ENCODE measurements around the gene USP24.
A peak's percentile ranks its signal among the peaks of the same experiment; 100 is the strongest.
"Not testable (repeated sequence)": the region's sequence is repeated elsewhere in the genome, so short reads cannot be mapped to it uniquely, and the experiment has no call there.

USP24 gene

DNA sequence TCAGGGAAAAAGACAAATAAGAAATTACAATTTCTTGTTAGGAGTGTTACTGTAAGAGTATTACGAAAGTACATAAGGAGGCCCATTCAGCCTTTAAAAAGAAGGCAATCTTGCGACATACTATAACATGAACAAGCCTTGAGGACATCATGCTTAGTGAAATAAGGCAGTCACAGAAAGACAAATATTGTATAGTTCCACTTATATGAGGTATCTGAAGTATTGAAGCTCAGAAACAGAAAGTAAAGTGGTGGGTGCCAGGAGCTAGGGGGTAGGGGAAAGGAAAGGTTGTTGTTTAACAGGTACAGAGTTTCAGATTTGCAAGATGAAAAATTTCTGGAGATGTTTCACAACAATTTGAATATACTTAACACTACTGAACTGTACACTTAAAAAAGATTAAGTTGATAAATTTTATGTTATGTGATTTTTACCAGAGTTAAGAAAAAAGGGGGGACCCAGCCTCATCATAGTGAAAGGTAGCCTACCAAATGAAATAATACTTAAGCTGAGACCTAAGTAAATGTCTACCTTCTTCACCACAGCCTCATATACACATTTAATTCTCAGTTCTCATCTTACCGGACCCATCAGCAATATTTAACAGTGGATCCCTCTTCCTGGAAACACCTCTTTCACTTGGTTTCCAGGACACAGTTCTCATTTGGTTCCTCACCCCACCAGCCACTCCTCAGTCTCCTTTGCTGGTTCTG lies 19.5 kb downstream of the USP24 start:
- DNase-seq (ENCODE audit: low spot score): no peak

- DNase-seq (ENCODE audit: low spot score): no peak
These were observed 20.3 kb downstream of the USP24 start for GRCh38 chr1:55194851-55195250.

GRCh38 chr1:55192093-55192492 lies 23.1 kb downstream of the USP24 start:
- DNase-seq (ENCODE audit: low spot score): no peak

DNA sequence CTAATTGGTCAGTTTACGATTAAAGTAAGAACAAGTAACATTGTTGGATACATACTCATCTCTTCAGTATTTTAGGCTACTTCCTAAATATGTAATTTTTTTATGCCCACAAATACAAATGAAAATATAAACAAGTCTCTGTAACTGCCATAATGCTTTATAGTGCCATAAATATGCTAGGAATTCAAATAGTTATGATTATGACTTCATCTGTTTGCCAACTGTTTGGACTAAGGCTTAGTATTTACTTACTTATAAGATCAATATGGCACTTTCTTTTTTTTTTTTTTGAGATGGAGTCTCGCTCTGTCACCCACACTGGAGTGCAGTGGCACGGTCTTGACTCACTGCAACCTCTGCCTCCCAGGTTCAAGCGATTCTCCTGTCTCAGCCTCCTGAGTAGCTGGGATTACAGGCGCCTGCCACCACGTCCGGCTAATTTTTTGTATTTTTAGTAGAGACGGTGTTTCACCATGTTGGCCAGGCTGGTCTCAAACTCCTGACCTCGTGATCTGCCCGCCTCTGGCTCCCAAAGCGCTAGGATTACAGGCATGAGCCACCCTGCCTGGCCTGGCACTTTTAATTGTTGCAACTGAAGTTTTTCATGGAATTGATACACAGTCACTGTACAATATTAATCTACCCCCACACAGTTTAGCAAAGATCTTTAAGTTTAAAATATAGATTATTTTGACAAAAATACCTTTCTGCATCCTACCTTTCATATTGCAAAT lies 23.8 kb downstream of the USP24 start:
- not testable (repeated sequence) for DNase-seq (ENCODE audit: low spot score)

DNA sequence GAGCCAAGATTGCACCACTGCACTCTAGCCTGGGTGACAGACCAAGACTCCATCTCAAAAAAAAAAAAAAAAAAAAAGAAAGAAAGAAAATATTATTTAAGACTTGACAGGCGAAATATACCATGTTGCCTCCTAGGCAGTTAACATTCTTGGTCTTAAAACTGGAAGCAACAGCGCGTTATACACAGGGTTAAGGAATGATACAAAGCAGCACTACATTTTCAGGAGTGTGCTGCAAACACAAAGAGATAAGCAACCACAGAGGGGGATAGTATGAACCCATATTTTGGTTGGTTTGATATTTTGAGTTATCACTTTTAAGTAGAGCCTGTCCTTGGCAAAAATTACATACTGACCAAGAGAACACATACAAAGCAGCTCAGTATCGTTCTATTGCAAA lies 25.1 kb downstream of the USP24 start:
- DNase-seq (ENCODE audit: low spot score): no peak

DNA sequence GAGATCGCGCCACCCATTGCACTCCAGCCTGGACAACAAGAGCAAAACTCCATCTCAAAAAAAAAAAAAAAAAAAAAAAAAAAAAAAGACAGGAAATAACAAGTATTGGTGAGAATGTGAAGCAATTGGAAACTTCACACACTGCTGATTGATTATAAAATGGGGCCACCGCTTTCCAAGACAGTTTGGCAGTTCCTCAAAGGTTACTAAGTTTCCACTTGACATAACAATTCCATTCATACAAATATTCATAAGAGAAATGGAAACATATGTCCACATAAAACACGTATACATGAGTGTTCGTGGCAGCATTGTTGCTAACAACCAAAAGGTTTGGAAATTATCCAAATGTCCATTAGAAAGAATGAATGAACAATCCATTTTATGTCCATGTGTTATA lies 26.3 kb downstream of the USP24 start:
- no peak for DNase-seq (ENCODE audit: low spot score)

GRCh38 chr1:55185832-55186231 lies 29.3 kb downstream of the USP24 start:
- no peak for DNase-seq (ENCODE audit: low spot score)

DNA sequence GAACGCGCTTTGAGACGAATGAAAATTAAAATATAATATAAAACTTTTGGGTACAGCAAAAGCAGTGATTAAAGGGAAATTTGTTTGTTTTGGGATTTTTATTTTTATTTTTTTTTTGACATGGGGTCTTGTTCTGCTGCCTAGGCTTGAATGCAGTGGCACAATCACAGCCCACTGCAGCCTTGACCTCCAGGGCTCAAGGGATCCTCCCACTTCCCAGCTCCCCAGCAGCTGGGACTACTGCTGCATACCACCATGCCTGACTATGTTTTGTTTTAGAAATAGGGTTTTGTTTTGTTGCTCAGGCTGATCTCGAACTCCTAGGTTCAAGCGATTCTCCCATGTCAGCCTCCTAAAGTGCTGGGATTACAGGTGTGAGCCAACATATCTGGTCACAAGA lies 30.3 kb downstream of the USP24 start:
- no peak for DNase-seq (ENCODE audit: low spot score)

DNA sequence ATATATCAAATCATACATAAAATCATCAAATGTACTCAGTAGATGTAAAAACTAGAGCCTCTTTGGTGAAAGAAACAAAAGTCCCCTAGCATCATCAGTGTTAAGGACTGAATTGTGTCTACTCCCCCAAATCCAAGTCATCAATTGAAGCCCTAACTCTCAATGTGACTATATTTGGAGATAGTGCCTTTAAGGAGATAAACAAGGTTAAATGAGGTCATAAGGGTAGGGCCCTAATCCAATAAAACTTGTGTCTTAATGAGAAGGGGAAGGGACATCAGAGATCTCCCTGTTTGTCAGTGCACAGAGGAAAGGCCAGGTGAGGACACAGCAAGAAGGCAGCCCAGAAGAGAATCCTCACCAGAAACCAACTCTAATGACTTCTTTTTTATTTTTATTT lies 33.5 kb downstream of the USP24 start:
- DNase-seq (ENCODE audit: low spot score): no peak

DNA sequence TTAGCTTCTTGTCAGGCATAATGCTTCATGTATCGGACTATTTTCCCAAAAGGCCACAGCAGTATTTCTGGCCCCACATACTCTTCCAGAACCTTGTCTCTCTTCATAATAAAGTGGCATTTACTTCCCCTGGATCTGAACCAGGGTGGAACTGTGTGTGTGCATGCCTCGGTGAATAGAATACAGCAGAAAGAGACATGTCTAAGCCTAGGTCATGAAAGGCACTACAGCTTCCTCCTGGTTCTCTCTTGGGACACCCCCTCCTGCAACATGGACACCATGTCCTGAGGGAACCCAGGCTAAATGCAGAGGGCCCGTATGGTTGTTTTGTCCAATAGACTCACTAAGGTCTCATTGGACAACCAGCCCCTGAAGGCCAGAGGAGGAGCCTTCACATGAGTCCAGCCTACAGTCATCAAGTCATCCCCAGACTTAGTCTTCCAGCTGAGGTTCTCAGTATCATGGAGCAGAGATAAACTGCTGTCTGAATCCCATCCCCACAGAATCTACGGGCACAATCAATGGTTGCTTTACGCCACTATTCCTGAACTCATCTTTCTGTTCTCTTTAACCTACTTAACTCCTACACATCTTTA lies 35.0 kb downstream of the USP24 start:
- DNase-seq (ENCODE audit: low spot score): no peak

GRCh38 chr1:55179177-55179835 lies 35.9 kb downstream of the USP24 start:
- no peak for DNase-seq (ENCODE audit: low spot score)

DNA sequence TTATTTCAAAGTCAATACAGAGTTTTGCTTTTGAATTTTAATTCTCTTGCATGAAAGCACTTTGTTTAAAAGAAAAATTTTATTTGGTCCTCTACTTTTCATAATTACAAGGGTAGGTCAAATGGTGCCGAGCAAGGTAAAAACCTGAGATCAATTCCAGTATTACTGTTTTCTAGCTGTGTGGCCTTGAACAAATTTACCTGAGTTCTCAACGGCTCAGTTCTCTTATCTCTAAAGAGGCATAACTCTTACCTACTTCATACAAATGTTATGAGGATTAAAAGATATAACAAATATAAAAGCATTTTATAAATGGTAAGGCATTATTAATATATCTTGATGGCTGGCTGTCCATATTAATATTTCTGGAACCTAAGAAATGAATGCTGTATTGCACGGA lies 42.5 kb downstream of the USP24 start:
- DNase-seq (ENCODE audit: low spot score): no peak

DNA sequence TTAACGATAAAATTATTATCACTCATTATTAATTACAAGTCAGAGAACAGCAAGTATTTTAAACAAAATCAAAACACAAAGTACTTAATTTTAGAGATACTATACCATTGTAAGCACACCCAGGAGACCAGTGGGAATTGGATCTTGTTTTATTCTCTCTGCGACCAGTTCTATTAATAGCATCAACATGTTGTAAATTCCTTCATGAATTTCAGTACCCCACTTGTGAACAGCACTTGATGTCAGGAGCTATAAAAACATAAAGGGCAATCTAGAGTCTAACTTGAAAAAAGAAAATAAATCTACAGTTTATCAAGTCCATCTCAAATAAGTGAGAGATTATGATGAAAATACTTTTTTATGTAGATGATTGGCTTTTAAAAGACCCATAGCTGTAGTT lies 42.9 kb downstream of the USP24 start:
- no peak for DNase-seq (ENCODE audit: low spot score)

- no peak for DNase-seq (ENCODE audit: low spot score)
These were observed 43.5 kb downstream of the USP24 start for GRCh38 chr1:55171694-55172093.

DNA sequence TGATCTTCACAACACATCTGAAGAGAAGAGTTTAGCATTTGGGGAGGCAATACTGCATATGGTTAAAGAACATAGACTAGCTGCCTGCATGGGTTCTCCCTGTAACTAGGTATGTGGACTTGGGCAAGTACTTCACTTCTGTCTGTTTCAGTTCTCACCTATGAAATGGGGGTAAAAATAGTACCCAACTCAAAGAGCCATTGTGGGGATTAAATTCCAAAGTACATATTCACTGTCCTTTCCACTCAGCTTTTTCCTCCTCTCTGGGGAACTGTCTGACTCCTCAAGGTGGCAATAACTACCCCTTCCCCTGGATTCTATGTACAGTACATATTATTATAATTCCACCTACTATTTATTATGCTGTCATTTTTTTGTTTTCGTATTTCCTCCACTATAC lies 44.7 kb downstream of the USP24 start:
- no peak for DNase-seq (ENCODE audit: low spot score)

DNA sequence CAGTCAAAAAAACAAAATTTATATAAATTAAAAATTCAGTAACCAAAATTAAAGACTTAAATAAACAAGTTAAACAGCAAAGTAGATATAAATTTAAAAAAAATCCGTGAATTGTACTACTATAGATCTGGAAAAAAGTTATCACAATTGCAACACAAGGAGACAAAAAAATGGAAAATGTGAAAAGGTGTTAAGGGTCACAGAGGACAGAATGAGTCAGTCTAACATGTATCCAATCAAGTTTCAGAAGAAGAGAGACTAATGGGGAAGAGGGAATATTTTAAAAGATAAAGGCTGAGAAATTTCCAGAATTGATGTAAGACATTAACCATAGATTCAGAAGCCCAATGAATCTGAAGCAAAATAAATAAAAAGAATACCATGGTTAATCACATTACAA lies 46.0 kb downstream of the USP24 start:
- DNase-seq (ENCODE audit: low spot score): no peak

DNA sequence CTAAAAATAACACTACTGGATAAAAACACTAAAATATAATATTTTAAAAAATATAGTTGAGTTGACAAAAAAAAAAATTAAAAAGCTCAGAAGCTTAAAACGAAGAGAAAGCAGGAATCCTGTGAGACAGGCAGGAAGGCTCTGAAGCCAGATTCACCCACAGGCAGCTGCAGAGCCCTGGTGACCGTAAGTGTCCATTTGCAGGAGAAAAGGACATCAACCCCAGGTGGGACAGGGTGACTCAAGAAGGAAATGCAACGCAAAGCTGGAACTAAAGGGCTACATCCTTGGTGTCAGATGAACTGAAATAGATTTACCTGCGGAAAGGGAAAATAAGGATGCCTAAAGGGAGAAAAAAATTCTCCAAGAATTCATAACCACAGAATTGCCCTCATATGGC lies 46.8 kb downstream of the USP24 start:
- no peak for DNase-seq (ENCODE audit: low spot score)

DNA sequence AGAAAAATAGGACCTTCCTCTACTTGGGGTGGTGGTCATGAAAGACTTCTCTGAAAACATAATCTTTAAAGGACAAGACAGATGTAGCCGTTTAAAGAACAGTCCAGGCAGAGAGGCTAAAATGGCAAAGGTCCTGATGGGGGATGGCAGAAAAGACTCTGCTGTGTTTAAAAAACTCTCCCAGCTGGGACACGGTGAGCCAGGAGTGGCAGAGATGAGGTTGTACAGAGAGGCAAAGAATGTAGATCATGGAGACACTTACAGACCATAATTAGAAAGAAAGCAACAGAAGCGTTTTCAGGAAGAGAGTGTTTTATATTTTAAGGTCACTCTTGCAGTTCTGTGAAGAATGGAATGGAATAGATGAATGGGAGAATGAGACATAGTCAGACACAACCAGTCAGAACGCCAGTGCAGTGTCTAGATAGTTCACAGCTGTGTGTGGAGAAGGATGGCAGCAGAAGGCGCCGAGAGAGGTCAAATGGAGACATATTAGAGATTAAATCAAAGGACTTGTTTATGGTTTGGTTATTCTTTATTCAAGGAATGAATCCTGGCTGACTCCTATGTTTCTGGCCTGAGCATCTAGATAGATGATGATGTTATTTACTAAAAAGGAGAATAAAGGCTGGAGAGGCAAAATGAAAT lies 47.8 kb downstream of the USP24 start:
- DNase-seq (ENCODE audit: low spot score): no peak

- DNase-seq (ENCODE audit: low spot score): peak; percentile 27
These were observed 50.3 kb downstream of the USP24 start for GRCh38 chr1:55164906-55165305.

- DNase-seq (ENCODE audit: low spot score): no peak
These were observed 55.6 kb downstream of the USP24 start for GRCh38 chr1:55159571-55159970.

- no peak for DNase-seq (ENCODE audit: low spot score)
These were observed 58.6 kb downstream of the USP24 start for GRCh38 chr1:55156608-55157007.

GRCh38 chr1:55156093-55156492 lies 59.1 kb downstream of the USP24 start:
- DNase-seq (ENCODE audit: low spot score): no peak
